ENCODE data around the gene PTPRM.

DNA sequence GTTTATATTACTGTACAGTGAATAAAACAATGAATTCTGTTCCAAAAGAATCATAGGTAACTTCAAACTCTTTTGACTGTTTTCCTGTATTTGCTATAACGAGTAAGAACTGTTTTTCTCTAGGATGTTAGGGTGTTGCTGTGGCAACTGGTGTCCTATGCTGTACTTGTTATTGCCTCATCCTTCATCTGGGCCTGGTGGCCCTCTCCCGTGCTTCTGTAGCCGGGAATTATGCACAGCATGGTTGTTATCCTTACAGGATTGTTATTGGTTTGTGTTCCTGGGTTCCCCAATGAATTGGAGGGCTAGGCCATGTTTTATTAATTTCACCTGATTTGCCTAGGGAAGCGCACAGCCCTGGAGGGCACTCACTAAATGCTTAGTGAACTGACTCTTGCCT, 279.2 kb downstream of the PTPRM start:
- TF ChIP-seq, protein P1, sequence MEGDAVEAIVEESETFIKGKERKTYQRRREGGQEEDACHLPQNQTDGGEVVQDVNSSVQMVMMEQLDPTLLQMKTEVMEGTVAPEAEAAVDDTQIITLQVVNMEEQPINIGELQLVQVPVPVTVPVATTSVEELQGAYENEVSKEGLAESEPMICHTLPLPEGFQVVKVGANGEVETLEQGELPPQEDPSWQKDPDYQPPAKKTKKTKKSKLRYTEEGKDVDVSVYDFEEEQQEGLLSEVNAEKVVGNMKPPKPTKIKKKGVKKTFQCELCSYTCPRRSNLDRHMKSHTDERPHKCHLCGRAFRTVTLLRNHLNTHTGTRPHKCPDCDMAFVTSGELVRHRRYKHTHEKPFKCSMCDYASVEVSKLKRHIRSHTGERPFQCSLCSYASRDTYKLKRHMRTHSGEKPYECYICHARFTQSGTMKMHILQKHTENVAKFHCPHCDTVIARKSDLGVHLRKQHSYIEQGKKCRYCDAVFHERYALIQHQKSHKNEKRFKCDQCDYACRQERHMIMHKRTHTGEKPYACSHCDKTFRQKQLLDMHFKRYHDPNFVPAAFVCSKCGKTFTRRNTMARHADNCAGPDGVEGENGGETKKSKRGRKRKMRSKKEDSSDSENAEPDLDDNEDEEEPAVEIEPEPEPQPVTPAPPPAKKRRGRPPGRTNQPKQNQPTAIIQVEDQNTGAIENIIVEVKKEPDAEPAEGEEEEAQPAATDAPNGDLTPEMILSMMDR (IDR thresholded peaks at IDR 0.05) = no peak
- TF ChIP-seq EZH2phosphoT487 (IDR thresholded peaks at IDR 0.05) = no peak

Measured in neural progenitor cell (in vitro differentiated cells).